IMR-90 (cell line): ENCODE data around the gene PTPRF. TPM values are rescaled to one million over a fixed set of nuclear protein-coding genes. Genes with fewer than 3 reads are reported as not detected.

Experiments used
- ATAC-seq: fragments of 200-7000 bp; cut with Tn5 transposase; 2 replicates; pipeline ENCODE4 v1.9.1; 2020; ENCODE audit warnings: low read depth, mild to moderate bottlenecking, moderate library complexity
- BruUV-seq: library from RNA; stranded (reverse); fragments of 400-500 nt; replicated peaks from 2 replicates; lab custom pipeline; 2021; lab: Mats Ljungman, UMichigan
- CTCF ChIA-PET: fragments of 300-600 bp; formaldehyde crosslinking; extraction: SDS; loops from one replicate; lab custom pipeline; 2021; ENCODE audit warnings: antibody characterized with exemption; lab: Yijun Ruan, JAX
- POLR2A ChIA-PET: fragments of 300-600 bp; sonication (Branson Sonifier 250); formaldehyde crosslinking; loops from one replicate; lab custom pipeline; 2022; ENCODE audit warnings: antibody characterized with exemption; ENCODE audit not compliant: unreplicated experiment; lab: Charles Lee
- DNase-seq: peaks from one replicate; pipeline ENCODE4 v3.0.0; 2013
- H2AFZ ChIP-seq: replicated peaks from 2 replicates; pipeline ENCODE3; 2013; ENCODE audit warnings: low read length, mild to moderate bottlenecking; ENCODE audit not compliant: poor library complexity
- H2AK5ac ChIP-seq: 2 replicates; pipeline ENCODE4 v1.6.1; 2013; ENCODE audit warnings: low read depth, low read length, inconsistent platforms
- H2AK9ac ChIP-seq: replicated peaks from 2 replicates; pipeline ENCODE3; 2013; ENCODE audit warnings: mild to moderate bottlenecking, low read depth, low read length, moderate library complexity; ENCODE audit not compliant: poor library complexity
- H2BK120ac ChIP-seq: 2 replicates; pipeline ENCODE4 v1.6.1; 2013; ENCODE audit warnings: low read depth, low read length, inconsistent platforms
- H2BK15ac ChIP-seq: 3 replicates; pipeline ENCODE4 v1.6.1; 2013; ENCODE audit warnings: low read depth, low read length, inconsistent platforms
- H2BK20ac ChIP-seq: 2 replicates; pipeline ENCODE4 v1.6.1; 2013; ENCODE audit warnings: low read depth, mild to moderate bottlenecking, inconsistent platforms, low read length, moderate library complexity
- H2BK5ac ChIP-seq: 2 replicates; pipeline ENCODE4 v1.6.1; 2013; ENCODE audit warnings: mild to moderate bottlenecking, low read depth, low read length, inconsistent platforms; ENCODE audit not compliant: poor library complexity, severe bottlenecking
- H3K14ac ChIP-seq: replicated peaks from 2 replicates; pipeline ENCODE4 v1.6.1; 2013; ENCODE audit warnings: low read depth, low read length, inconsistent platforms
- H3K18ac ChIP-seq: 2 replicates; pipeline ENCODE4 v1.6.1; 2013; ENCODE audit warnings: low read depth, low read length, control low read depth
- H3K23ac ChIP-seq: 2 replicates; pipeline ENCODE4 v1.6.1; 2013; ENCODE audit warnings: low read depth, low read length, inconsistent platforms
- H3K27ac ChIP-seq: 2 replicates; pipeline ENCODE4 v1.5.1; 2013; ENCODE audit warnings: mild to moderate bottlenecking, control low read depth, low read length; ENCODE audit not compliant: insufficient read depth
- H3K27me3 ChIP-seq: 2 replicates; pipeline ENCODE4 v1.6.1; 2013; ENCODE audit warnings: low read length; ENCODE audit not compliant: control insufficient read depth, insufficient read depth
- H3K36me3 ChIP-seq: 2 replicates; pipeline ENCODE4 v1.6.1; 2013; ENCODE audit warnings: low read length, mixed read lengths; ENCODE audit not compliant: control insufficient read depth, insufficient read depth
- H3K4ac ChIP-seq: 2 replicates; pipeline ENCODE4 v1.6.1; 2013; ENCODE audit warnings: low read depth, low read length, inconsistent platforms
- H3K4me1 ChIP-seq: 2 replicates; pipeline ENCODE4 v1.6.1; 2013; ENCODE audit warnings: low read length, mixed read lengths; ENCODE audit not compliant: control insufficient read depth, insufficient read depth
- H3K4me2 ChIP-seq: 2 replicates; pipeline ENCODE4 v1.6.1; 2013; ENCODE audit warnings: low read depth, mild to moderate bottlenecking, control low read depth, low read length, moderate library complexity
- H3K4me3 ChIP-seq: 2 replicates; pipeline ENCODE4 v1.5.1; 2013; ENCODE audit warnings: low read depth, mild to moderate bottlenecking, control low read depth, low read length, moderate library complexity; ENCODE audit not compliant: insufficient read depth
- H3K56ac ChIP-seq: 2 replicates; pipeline ENCODE4 v1.6.1; 2013; ENCODE audit warnings: low read length, inconsistent platforms; ENCODE audit not compliant: insufficient read depth; ENCODE audit errors: extremely low read depth
- H3K79me1 ChIP-seq, 2 experiments: 2 replicates each; pipeline ENCODE4 v1.6.1; 2013; ENCODE audit warnings: low read length in 2 of 2, inconsistent platforms in 1 of 2, low read depth in 1 of 2
- H3K9ac ChIP-seq: 2 replicates; pipeline ENCODE4 v1.6.1; 2013; ENCODE audit warnings: low read depth, low read length, control low read depth
- H3K9me1 ChIP-seq: 2 replicates; pipeline ENCODE4 v1.6.1; 2013; ENCODE audit warnings: low read length, inconsistent platforms; ENCODE audit not compliant: insufficient read depth
- H3K9me3 ChIP-seq: 2 replicates; pipeline ENCODE4 v1.6.1; 2013; ENCODE audit warnings: low read length; ENCODE audit not compliant: control insufficient read depth, insufficient read depth
- H4K20me1 ChIP-seq: 2 replicates; pipeline ENCODE4 v1.6.1; 2013; ENCODE audit warnings: low read length, inconsistent platforms; ENCODE audit not compliant: insufficient read depth
- H4K5ac ChIP-seq: 2 replicates; pipeline ENCODE4 v1.6.1; 2013; ENCODE audit warnings: mild to moderate bottlenecking, low read depth, low read length, control low read depth
- H4K8ac ChIP-seq, 2 experiments: 2 replicates each; pipeline ENCODE4 v1.6.1; 2013; ENCODE audit warnings: low read depth in 2 of 2, low read length in 2 of 2, control low read depth in 1 of 2, inconsistent platforms in 1 of 2
- H4K91ac ChIP-seq: 2 replicates; pipeline ENCODE4 v1.6.1; 2013; ENCODE audit warnings: low read depth, low read length, inconsistent platforms; ENCODE audit not compliant: insufficient read depth
- CEBPB ChIP-seq: IDR thresholded peaks from 2 replicates; pipeline ENCODE4 v1.6.1; 2012; ENCODE audit warnings: low read depth, low read length, improper control_type of control experiment
- CHD1 ChIP-seq: IDR thresholded peaks from 2 replicates; pipeline ENCODE4 v1.6.1; 2012; ENCODE audit warnings: low read depth, low read length, improper control_type of control experiment
- FOS ChIP-seq: fragments of 150-350 bp; IDR thresholded peaks from 2 replicates; pipeline ENCODE4 v1.6.1; 2016; ENCODE audit warnings: low read depth, low read length
- MAZ ChIP-seq: IDR thresholded peaks from 2 replicates; pipeline ENCODE4 v1.6.1; 2012; ENCODE audit warnings: low read depth, mild to moderate bottlenecking, low read length, improper control_type of control experiment, moderate library complexity, borderline replicate concordance
- MXI1 ChIP-seq: IDR thresholded peaks from 2 replicates; pipeline ENCODE4 v1.6.1; 2012; ENCODE audit warnings: low read depth, mild to moderate bottlenecking, low read length, moderate library complexity, borderline replicate concordance
- POLR2A ChIP-seq: IDR thresholded peaks from 2 replicates; pipeline ENCODE4 v1.6.1; 2012; ENCODE audit warnings: mild to moderate bottlenecking, low read depth, low read length
- RAD21 ChIP-seq: IDR thresholded peaks from 2 replicates; pipeline ENCODE4 v1.6.1; 2012; ENCODE audit warnings: low read length, improper control_type of control experiment
- RCOR1 ChIP-seq: IDR thresholded peaks from 2 replicates; pipeline ENCODE4 v1.6.1; 2012; ENCODE audit warnings: mild to moderate bottlenecking, low read length, improper control_type of control experiment; ENCODE audit not compliant: insufficient replicate concordance
- RFX5 ChIP-seq: IDR thresholded peaks from 2 replicates; pipeline ENCODE4 v1.8.0; 2012; ENCODE audit warnings: low read depth, mild to moderate bottlenecking, low read length, moderate library complexity
- WGBS, 2 experiments: methylation state at CpG; one replicate each; pipeline versions ENCODE4 v1.1.5 to v1.1.7; 2013; ENCODE audit warnings: missing lambda C conversion rate in 2 of 2; ENCODE audit not compliant: insufficient read length in 1 of 2; ENCODE audit errors: extremely low coverage in 2 of 2; 5-methylcytosine and 5-hydroxymethylcytosine counted together
- dilution Hi-C: fragments of 300-500 bp; cut with HindIII; formaldehyde crosslinking; loops from one replicate; pipeline ENCODE4 v1.14.3; 2018; ENCODE audit warnings: low sequenced_read_pairs; ENCODE audit not compliant: unreplicated experiment
- in situ Hi-C: fragments of 300-500 bp; cut with MboI; formaldehyde crosslinking; loops from 3 replicates; pipeline ENCODE4 v1.14.3; 2019; ENCODE audit warnings: low sequenced_read_pairs, inconsistent platforms, mixed read lengths
- intact Hi-C: fragments of 100-400 bp; cut with micrococcal nuclease; formaldehyde crosslinking; loops from 2 replicates; pipeline ENCODE4 v1.10.0; 2022
- polyA plus RNA-seq, 3 experiments: library from polyadenylated mRNA; depleted of rRNA; stranded (reverse); fragments of >200 nt; gene quantifications; 2 replicates each; pipeline ENCODE4 v1.2.3, GENCODE V29; 2012; ENCODE audit warnings: low replicate concordance in 1 of 3
- total RNA-seq: library from RNA; depleted of rRNA; stranded (reverse); fragments of >200 nt; gene quantifications from 2 replicates; pipeline ENCODE4 v1.2.3, GENCODE V29; 2012
- TF ChIP-seq, protein P1 (sequence below): fragments of 150-350 bp; IDR thresholded peaks from 2 replicates; pipeline ENCODE4 v1.6.1; 2016; ENCODE audit warnings: low read depth, mild to moderate bottlenecking, low read length, moderate library complexity, borderline replicate concordance
- TF ChIP-seq, protein P2 (sequence below): fragments of 150-350 bp; IDR thresholded peaks from 2 replicates; pipeline ENCODE4 v1.6.1; 2017; ENCODE audit warnings: mild to moderate bottlenecking, antibody characterized with exemption, low read length, low read depth

PTPRF gene
- total and polyA plus RNA-seq, 2 of the 4 experiments (the other 2 are of a cell fraction): 25.8 to 92.3 TPM

DNA sequence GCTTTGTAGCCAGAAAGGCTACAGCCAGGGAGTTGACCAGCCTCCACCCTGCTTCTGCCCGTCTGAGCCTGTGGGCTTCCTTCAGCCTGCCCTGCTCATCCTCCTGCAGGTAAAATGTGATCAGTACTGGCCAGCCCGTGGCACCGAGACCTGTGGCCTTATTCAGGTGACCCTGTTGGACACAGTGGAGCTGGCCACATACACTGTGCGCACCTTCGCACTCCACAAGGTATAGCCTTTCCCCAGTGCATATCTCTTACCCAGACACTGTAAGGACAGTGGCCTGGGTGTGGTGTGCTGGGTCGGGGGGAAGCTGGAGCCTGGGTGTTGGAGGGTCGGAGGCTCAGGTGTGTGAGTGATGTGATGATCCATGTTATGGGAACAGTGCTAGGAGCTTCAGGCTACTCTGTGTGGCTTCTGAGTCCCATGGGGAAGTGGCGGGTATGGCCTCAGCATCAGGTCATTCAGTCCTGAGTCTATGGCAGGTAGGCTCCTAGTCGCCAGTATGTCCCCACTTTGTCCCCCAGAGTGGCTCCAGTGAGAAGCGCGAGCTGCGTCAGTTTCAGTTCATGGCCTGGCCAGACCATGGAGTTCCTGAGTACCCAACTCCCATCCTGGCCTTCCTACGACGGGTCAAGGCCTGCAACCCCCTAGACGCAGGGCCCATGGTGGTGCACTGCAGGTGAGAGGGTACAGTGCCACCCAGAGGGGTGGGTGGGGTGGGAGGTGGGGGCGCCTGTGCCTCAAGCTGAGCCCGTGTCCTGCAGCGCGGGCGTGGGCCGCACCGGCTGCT lies 88.0 kb downstream of the PTPRF start:
- Histone ChIP-seq H3K27me3 (no peaks in the 10 kb centered on the region), H4K20me1 (no peaks in the 10 kb centered on the region; the same call in none of the 2 replicates), H2AK9ac (no peak overlapping the region), H3K4me2 (no peak overlapping the region), H4K91ac (no peak overlapping the region), H3K79me1 (no peaks in the 10 kb centered on the region; a peak in 1 of 4 replicates), H4K5ac (no peak overlapping the region), H2BK5ac (no peak overlapping the region), H2BK120ac (no peak overlapping the region), H3K36me3 (peaks cover 71% of the 10 kb centered on the region), H3K56ac (no peak overlapping the region), H3K9me3 (no peaks in the 10 kb centered on the region), H3K4me1 (no peaks in the 10 kb centered on the region), H2AFZ (no peak overlapping the region), H3K23ac (no peak overlapping the region), H3K18ac (no peak overlapping the region), H2AK5ac (no peak overlapping the region), H3K14ac (no peak overlapping the region), H3K9ac (no peak overlapping the region), H3K27ac (no peak overlapping the region), H3K9me1 (peaks cover 4% of the 10 kb centered on the region; the same call in 1 of the 2 replicates), H4K8ac (no peak overlapping the region), H3K4ac (no peak overlapping the region), H2BK20ac (no peak overlapping the region), H2BK15ac (no peak overlapping the region), H3K4me3 (no peak overlapping the region)
- ChIA-PET CTCF (no interaction called here), POLR2A (no interaction called here)
- dilution Hi-C loops: no loop called here
- in situ Hi-C loops: no loop called here
- intact Hi-C loops: no loop called here
- no peak for DNase-seq
- TF ChIP-seq CHD1 (no peak), FOS (no peak), MAZ (no peak), MXI1 (no peak), CEBPB (no peak), RAD21 (no peak), RCOR1 (no peak), RFX5 (no peak), POLR2A (no peak)
- TF ChIP-seq, protein P1, sequence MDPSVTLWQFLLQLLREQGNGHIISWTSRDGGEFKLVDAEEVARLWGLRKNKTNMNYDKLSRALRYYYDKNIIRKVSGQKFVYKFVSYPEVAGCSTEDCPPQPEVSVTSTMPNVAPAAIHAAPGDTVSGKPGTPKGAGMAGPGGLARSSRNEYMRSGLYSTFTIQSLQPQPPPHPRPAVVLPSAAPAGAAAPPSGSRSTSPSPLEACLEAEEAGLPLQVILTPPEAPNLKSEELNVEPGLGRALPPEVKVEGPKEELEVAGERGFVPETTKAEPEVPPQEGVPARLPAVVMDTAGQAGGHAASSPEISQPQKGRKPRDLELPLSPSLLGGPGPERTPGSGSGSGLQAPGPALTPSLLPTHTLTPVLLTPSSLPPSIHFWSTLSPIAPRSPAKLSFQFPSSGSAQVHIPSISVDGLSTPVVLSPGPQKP: no peak
- TF ChIP-seq, protein P2, sequence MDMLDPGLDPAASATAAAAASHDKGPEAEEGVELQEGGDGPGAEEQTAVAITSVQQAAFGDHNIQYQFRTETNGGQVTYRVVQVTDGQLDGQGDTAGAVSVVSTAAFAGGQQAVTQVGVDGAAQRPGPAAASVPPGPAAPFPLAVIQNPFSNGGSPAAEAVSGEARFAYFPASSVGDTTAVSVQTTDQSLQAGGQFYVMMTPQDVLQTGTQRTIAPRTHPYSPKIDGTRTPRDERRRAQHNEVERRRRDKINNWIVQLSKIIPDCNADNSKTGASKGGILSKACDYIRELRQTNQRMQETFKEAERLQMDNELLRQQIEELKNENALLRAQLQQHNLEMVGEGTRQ: no peak
- WGBS, 2 experiments: 89% methylated on average over 16 of the region's 22 CpGs; no CpG with 5 or more reads in 1 of the 2 experiments
- ATAC-seq: no peak
- no TSS peak for BruUV-seq
